ENCODE data around the gene MYOT.
"Not testable (repeated sequence)": the region's sequence is repeated elsewhere in the genome, so short reads cannot be mapped to it uniquely, and the experiment has no call there.

Gene MYOT
- long read RNA-seq, donor 1, result 0 reads
- long read RNA-seq, donor 2, result 0 reads
- long read RNA-seq, donor 3, result 0 reads
- long read RNA-seq, donor 4, result 0 reads
- long read RNA-seq, donor 5, result 0 reads
- long read RNA-seq, donor 6, result 0 reads
- long read RNA-seq, donor 7, result 0 reads
- long read RNA-seq, donor 8, result 0 reads

GRCh38 chr5:137867664-137868063, at the start of gene MYOT:
TSS of gene MYOT (plus strand) at chr5:137867860. CDS start at chr5:137870652, 2,792 bp downstream.
- DNase-seq, result no peak

GRCh38 chr5:137819766-137820165, 47.9 kb upstream of the MYOT start:
- DNase-seq, result no peak

- no peak for DNase-seq
Measured at GRCh38 chr5:137822158-137822764, 45.4 kb upstream of the MYOT start.

- DNase-seq, result no peak
Measured at GRCh38 chr5:137822984-137823383, 44.7 kb upstream of the MYOT start.

GRCh38 chr5:137825165-137825564, 42.5 kb upstream of the MYOT start:
- no peak for DNase-seq

GRCh38 chr5:137826067-137826466, 41.6 kb upstream of the MYOT start:
- DNase-seq, result no peak

- no peak for DNase-seq
Measured at GRCh38 chr5:137828180-137828579, 39.5 kb upstream of the MYOT start.

GRCh38 chr5:137828664-137829063, 39.0 kb upstream of the MYOT start:
- no peak for DNase-seq

- DNase-seq, result no peak
Measured at GRCh38 chr5:137831105-137831504, 36.6 kb upstream of the MYOT start.

- no peak for DNase-seq
Measured at GRCh38 chr5:137831526-137831925, 36.1 kb upstream of the MYOT start.

GRCh38 chr5:137832416-137832815, 35.2 kb upstream of the MYOT start:
- DNase-seq, result no peak

- DNase-seq, result no peak
Measured at GRCh38 chr5:137833463-137833862, 34.2 kb upstream of the MYOT start.

- DNase-seq, result no peak
Measured at GRCh38 chr5:137834498-137835049, 33.1 kb upstream of the MYOT start.

GRCh38 chr5:137836298-137836697, 31.4 kb upstream of the MYOT start:
- DNase-seq, result no peak

GRCh38 chr5:137836997-137837396, 30.7 kb upstream of the MYOT start:
- DNase-seq, result no peak

- DNase-seq, result no peak
Measured at GRCh38 chr5:137837491-137838394, 29.9 kb upstream of the MYOT start.

GRCh38 chr5:137838976-137839375, 28.7 kb upstream of the MYOT start:
- DNase-seq, result no peak

- DNase-seq, result no peak
Measured at GRCh38 chr5:137842296-137842695, 25.4 kb upstream of the MYOT start.

GRCh38 chr5:137843676-137844299, 23.9 kb upstream of the MYOT start:
- no peak for DNase-seq

GRCh38 chr5:137845472-137845871, 22.2 kb upstream of the MYOT start:
- no peak for DNase-seq

- no peak for DNase-seq
Measured at GRCh38 chr5:137847687-137848086, 20.0 kb upstream of the MYOT start.

GRCh38 chr5:137853165-137853564, 14.5 kb upstream of the MYOT start:
- DNase-seq, result not testable (repeated sequence)

GRCh38 chr5:137856201-137856600, 11.5 kb upstream of the MYOT start:
- DNase-seq, result no peak

Data from right kidney (tissue), 9 donors.